GM18507 (cell line): ENCODE data around the gene TEX2.

ENCODE experiments used
- DNase-seq: peaks from one replicate; pipeline ENCODE4 v3.0.0; 2011; ENCODE audit warnings: low read depth; ENCODE audit not compliant: insufficient read length; ENCODE audit errors: extremely low spot score
- FAIRE-seq: peaks from 2 replicates; lab custom pipeline; 2011; peaks lifted over from hg19 to GRCh38; lab: Jason Lieb, UNC

The TEX2 gene

GRCh38 chr17:64151016-64151368 lies 112.1 kb downstream of the TEX2 start:
- DNase-seq = no peak
- no peak for FAIRE-seq

GRCh38 chr17:64150237-64151015 lies 112.6 kb downstream of the TEX2 start:
- DNase-seq (no peak), FAIRE-seq (no peak)

- FAIRE-seq (no peak), DNase-seq (no peak)
Observed at GRCh38 chr17:64149196-64149595, 113.9 kb downstream of the TEX2 start.

- FAIRE-seq (no peak), DNase-seq (no peak)
Observed at GRCh38 chr17:64148699-64149098, 114.4 kb downstream of the TEX2 start.

- no peak for FAIRE-seq
- no peak for DNase-seq
Observed at GRCh38 chr17:64148017-64148631, 114.9 kb downstream of the TEX2 start.

GRCh38 chr17:64147110-64148016 lies 115.7 kb downstream of the TEX2 start:
- DNase-seq (no peak), FAIRE-seq (no peak)

GRCh38 chr17:64146418-64147109 lies 116.5 kb downstream of the TEX2 start:
- DNase-seq (no peak), FAIRE-seq (no peak)

GRCh38 chr17:64145751-64146417 lies 117.2 kb downstream of the TEX2 start:
- DNase-seq (peak; percentile 91), FAIRE-seq (peak; percentile 96)

GRCh38 chr17:64145375-64145750 lies 117.7 kb downstream of the TEX2 start:
- no peak for FAIRE-seq
- no peak for DNase-seq

- FAIRE-seq (no peak), DNase-seq (no peak)
Observed at GRCh38 chr17:64139542-64139941, 123.5 kb downstream of the TEX2 start.

- no peak for FAIRE-seq
Observed at GRCh38 chr17:64138441-64138840, 124.6 kb downstream of the TEX2 start.

GRCh38 chr17:64135000-64135399 lies 128.1 kb downstream of the TEX2 start:
- no peak for FAIRE-seq

More at GRCh38 chr17:64138441-64138840, 124.6 kb downstream of the TEX2 start:
- no peak for DNase-seq

GRCh38 chr17:64134216-64134970 lies 128.7 kb downstream of the TEX2 start:
- FAIRE-seq (no peak), DNase-seq (no peak)

More at GRCh38 chr17:64135000-64135399, 128.1 kb downstream of the TEX2 start:
- DNase-seq = no peak

- FAIRE-seq = peak; percentile 86
- peak; percentile 38 for DNase-seq
Observed at GRCh38 chr17:64133546-64134215, 129.4 kb downstream of the TEX2 start.

- FAIRE-seq = peak; percentile 65
Observed at GRCh38 chr17:64131606-64132270, 131.3 kb downstream of the TEX2 start.

GRCh38 chr17:64130559-64131001 lies 132.5 kb downstream of the TEX2 start:
- DNase-seq = no peak
- peak; percentile 35 for FAIRE-seq

More at GRCh38 chr17:64131606-64132270, 131.3 kb downstream of the TEX2 start:
- no peak for DNase-seq
